HG02943 (cell line): Measurements from ENCODE around the gene TIMM22.

Source experiments
- ATAC-seq: cut with Tn5 transposase; IDR thresholded peaks from one replicate; pipeline ENCODE4 v1.9.1; 2021; ENCODE audit warnings: mild to moderate bottlenecking, low read depth, moderate library complexity; ENCODE audit not compliant: unreplicated experiment

Gene TIMM22

DNA sequence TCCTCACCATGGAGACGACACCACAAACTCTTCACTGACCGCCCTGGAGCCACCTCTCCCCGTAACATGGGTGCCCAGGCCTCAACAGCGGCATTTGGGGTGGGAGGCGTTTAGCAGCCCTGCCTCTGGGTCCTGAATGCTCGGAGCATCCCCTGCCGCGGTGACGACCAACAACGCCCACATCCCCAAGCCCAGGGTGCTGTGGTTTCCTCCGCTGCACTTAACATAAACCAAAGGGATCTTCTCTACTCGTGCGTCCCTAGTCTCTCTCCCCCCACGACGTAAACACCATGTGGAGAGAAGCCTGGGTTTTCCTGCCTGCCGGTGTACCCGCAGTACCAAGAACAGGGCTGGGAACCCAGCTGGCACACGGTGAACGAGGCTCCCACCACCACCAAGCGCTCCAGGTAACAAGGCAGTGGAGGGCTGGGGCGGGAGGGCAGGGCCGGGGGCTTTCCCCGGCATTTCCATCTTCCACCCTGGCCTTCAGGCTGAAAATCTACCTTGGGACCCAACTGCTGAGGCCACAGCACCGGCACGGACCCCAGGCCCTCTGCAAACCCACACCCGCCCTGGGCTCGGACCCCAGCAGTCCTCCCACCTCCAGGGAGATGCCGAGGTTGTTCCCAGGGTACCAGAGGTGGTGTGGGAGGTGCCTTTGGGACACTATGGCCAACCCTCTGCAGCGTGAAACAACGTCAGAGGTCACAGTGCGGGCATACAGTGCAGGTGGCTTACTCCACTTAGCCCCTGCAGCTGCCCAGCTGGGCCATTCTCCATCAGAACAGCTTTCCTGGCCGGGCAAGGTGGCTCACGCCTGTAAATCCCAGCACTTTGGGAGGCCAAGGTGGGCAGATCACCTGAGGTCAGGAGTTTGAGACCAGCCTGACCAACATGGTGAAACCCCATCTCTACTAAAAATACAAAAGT, 54.3 kb downstream of the TIMM22 start:
- no peak for ATAC-seq
